Immature natural killer cell (primary cell): ENCODE data around the gene TRAF3. TPM values are rescaled to one million over a fixed set of nuclear protein-coding genes. Genes with fewer than 3 reads are reported as not detected.
"Not testable (repeated sequence)": the region's sequence is repeated elsewhere in the genome, so short reads cannot be mapped to it uniquely, and the experiment has no call there.

ENCODE experiments used
- DNase-seq, 3 donors: peaks; one replicate each; pipeline ENCODE4 v3.0.0; 2022; ENCODE audit warnings: mixed read lengths in 1 of 3
- H3K27ac Mint-ChIP-seq, 6 donors: one replicate each; pipeline ENCODE4 v1.8.0; 2020; ENCODE audit warnings: mixed read lengths in 6 of 6, mild to moderate bottlenecking in 5 of 6, inconsistent platforms in 4 of 6, moderate library complexity in 3 of 6
- H3K27me3 Mint-ChIP-seq, 3 donors: one replicate each; pipeline ENCODE4 v1.8.0; 2020 to 2021; ENCODE audit warnings: low read depth in 3 of 3, mild to moderate bottlenecking in 3 of 3, mixed read lengths in 3 of 3, moderate library complexity in 3 of 3, inconsistent platforms in 1 of 3
- H3K36me3 Mint-ChIP-seq, 3 donors: one replicate each; pipeline ENCODE4 v1.8.0; 2020; ENCODE audit warnings: mixed read lengths in 3 of 3, inconsistent platforms in 2 of 3, mild to moderate bottlenecking in 2 of 3
- H3K4me1 Mint-ChIP-seq, 2 donors: one replicate each; pipeline ENCODE4 v1.8.0; 2020; ENCODE audit warnings: inconsistent platforms in 2 of 2, mild to moderate bottlenecking in 2 of 2, mixed read lengths in 2 of 2, moderate library complexity in 1 of 2
- H3K4me3 Mint-ChIP-seq, 5 donors: one replicate each; pipeline ENCODE4 v1.8.0; 2020; ENCODE audit warnings: mild to moderate bottlenecking in 5 of 5, mixed read lengths in 5 of 5, inconsistent platforms in 3 of 5, moderate library complexity in 3 of 5
- H3K9me3 Mint-ChIP-seq, 6 donors: one replicate each; pipeline ENCODE4 v1.8.0; 2020; ENCODE audit warnings: mild to moderate bottlenecking in 6 of 6, mixed read lengths in 6 of 6, inconsistent platforms in 4 of 6, moderate library complexity in 3 of 6
- polyA plus RNA-seq, 3 donors: library from polyadenylated mRNA; unstranded; fragments of 300-500 nt; fragmentation: Illumina TruSeq; gene quantifications; one replicate each; pipeline ENCODE4 v1.2.3, GENCODE V29; 2021

TRAF3 gene
- polyA plus RNA-seq, 3 donors from 2014 or later: 9.2 to 12.8 (median 9.3) TPM

DNA sequence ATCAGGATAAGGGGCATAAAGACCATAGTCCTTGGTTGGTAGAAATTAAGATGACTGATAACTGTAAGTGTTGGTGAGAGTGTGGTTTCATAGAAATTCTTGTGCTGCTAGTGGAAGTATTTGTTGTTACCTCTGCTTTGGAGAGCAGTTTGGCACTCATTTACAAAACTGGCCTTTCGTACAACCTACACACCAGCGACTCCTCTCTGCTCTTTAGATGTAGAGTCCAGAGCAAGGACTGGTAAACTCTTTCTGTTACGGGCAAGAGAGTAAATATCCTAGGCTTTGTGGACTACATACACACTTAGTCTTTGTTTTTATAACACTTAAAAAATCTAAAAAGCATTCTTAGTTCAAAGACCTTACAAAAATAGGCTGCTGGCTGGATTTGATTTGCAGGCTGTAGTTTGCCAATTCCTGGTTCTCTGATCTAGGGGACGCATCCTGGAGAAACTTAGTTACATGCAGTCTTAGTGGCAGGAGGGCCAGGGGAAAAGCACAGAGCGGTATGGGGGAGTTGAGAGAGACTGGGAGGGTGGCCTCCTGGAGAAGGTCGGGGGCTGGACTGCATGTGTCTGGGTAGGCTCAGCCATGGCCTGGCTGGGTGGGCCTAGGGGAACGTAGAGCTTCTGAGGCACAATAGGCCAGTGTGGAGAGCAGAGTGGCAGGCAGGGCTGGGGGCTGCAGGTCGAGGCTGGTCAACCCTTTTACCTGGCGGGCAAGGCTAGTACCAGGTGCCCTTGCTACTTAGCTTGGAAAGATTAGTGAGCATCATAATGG lies 89.9 kb downstream of the TRAF3 start:
- Mint-ChIP-seq H3K27me3 (peaks cover 0 to 5% (median 4%) of the 10 kb centered on the region in 3 donors), H3K4me3 (no peak overlapping the region), H3K27ac (no peak overlapping the region), H3K4me1 (peaks cover 0 to 9% of the 10 kb centered on the region in 2 donors), H3K9me3 (peaks cover 3 to 13% (median 8%) of the 10 kb centered on the region in 6 donors), H3K36me3 (peaks cover 10 to 16% (median 14%) of the 10 kb centered on the region in 3 donors)
- DNase-seq: no peak

- peaks cover 0 to 7% of the 10 kb centered on the region in 2 donors for H3K4me1 Mint-ChIP-seq
- no peak overlapping the region for H3K4me3 Mint-ChIP-seq
- H3K9me3 Mint-ChIP-seq: peaks cover 0 to 5% (median 1%) of the 10 kb centered on the region in 6 donors
- no peak overlapping the region for H3K27ac Mint-ChIP-seq
- DNase-seq: no peak
- peaks cover 4 to 10% (median 7%) of the 10 kb centered on the region in 3 donors for H3K36me3 Mint-ChIP-seq
- peaks cover 0 to 5% (median 2%) of the 10 kb centered on the region in 3 donors for H3K27me3 Mint-ChIP-seq
Observed at GRCh38 chr14:102867826-102868580, 90.8 kb downstream of the TRAF3 start.

DNA sequence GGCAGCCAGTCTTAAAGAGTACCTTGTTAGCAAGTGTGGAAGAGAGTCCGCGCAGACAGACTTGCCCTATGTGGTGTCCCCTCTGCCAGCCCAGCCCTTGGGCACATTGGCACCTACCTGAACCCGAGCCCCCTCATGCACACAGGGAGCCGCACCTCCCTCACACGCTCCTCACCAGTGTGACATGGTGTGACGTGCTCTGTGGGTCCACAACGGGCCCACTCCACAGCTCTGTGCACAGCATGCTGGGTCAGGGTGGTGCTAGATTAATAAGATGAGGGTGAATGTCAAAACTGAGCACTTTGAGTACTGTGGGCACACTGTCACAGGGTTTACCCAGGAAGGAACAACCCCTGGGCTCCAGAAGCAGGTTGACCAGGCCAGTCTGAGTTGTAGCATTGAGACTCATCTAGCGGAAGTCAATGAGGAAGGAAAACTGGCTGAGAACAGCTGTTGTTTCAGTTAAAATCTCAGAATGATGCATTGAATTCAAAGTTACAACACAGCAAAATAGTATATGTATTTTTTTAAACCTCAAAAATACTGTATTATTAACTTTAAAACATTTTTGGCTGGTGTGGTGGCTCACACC lies 91.8 kb downstream of the TRAF3 start:
- Mint-ChIP-seq H3K36me3 (peaks cover 3 to 4% (median 3%) of the 10 kb centered on the region in 3 donors), H3K4me3 (no peak overlapping the region)

GRCh38 chr14:102870246-102870645 lies 93.0 kb downstream of the TRAF3 start:
- Mint-ChIP-seq H3K4me3 (no peak overlapping the region), H3K4me1 (peaks cover 0 to 7% of the 10 kb centered on the region in 2 donors), H3K9me3 (no peaks in the 10 kb centered on the region), H3K27me3 (peaks cover 0 to 3% (median 2%) of the 10 kb centered on the region in 3 donors), H3K27ac (no peak overlapping the region), H3K36me3 (peaks cover 3 to 4% (median 3%) of the 10 kb centered on the region in 3 donors)
- DNase-seq: no peak

More for the DNA sequence above, 91.8 kb downstream of the TRAF3 start:
- H3K27me3 Mint-ChIP-seq: peaks cover 0 to 5% (median 2%) of the 10 kb centered on the region in 3 donors
- no peaks in the 10 kb centered on the region for H3K9me3 Mint-ChIP-seq
- peaks cover 0 to 7% of the 10 kb centered on the region in 2 donors for H3K4me1 Mint-ChIP-seq
- no peak for DNase-seq
- H3K27ac Mint-ChIP-seq: no peak overlapping the region

- peaks cover 0 to 4% (median 3%) of the 10 kb centered on the region in 3 donors for H3K36me3 Mint-ChIP-seq
- DNase-seq: no peak
- H3K4me3 Mint-ChIP-seq: no peak overlapping the region
- no peaks in the 10 kb centered on the region for H3K9me3 Mint-ChIP-seq
- peaks cover 0 to 7% of the 10 kb centered on the region in 2 donors for H3K4me1 Mint-ChIP-seq
- no peak overlapping the region for H3K27ac Mint-ChIP-seq
- peaks cover 0 to 2% (median 0%) of the 10 kb centered on the region in 3 donors for H3K27me3 Mint-ChIP-seq
Observed at GRCh38 chr14:102870994-102871831, 94.0 kb downstream of the TRAF3 start.

- Mint-ChIP-seq H3K27ac (peak overlapping the region in 1 of 6 donors; percentile 82), H3K27me3 (peaks cover 0 to 2% (median 0%) of the 10 kb centered on the region in 3 donors), H3K36me3 (peaks cover 0 to 4% (median 3%) of the 10 kb centered on the region in 3 donors), H3K4me3 (no peak overlapping the region), H3K9me3 (no peaks in the 10 kb centered on the region), H3K4me1 (peaks cover 0 to 7% of the 10 kb centered on the region in 2 donors)
- peak in 2 of 3 donors; percentile 5 for DNase-seq
Observed at GRCh38 chr14:102872020-102872419, 94.8 kb downstream of the TRAF3 start.

- Mint-ChIP-seq H3K9me3 (no peaks in the 10 kb centered on the region), H3K4me3 (no peak overlapping the region), H3K27me3 (peaks cover 0 to 2% (median 0%) of the 10 kb centered on the region in 3 donors), H3K36me3 (peaks cover 0 to 4% (median 3%) of the 10 kb centered on the region in 3 donors), H3K4me1 (peaks cover 0 to 7% of the 10 kb centered on the region in 2 donors), H3K27ac (no peak overlapping the region)
- no peak for DNase-seq
Observed at GRCh38 chr14:102873131-102873530, 95.9 kb downstream of the TRAF3 start.

DNA sequence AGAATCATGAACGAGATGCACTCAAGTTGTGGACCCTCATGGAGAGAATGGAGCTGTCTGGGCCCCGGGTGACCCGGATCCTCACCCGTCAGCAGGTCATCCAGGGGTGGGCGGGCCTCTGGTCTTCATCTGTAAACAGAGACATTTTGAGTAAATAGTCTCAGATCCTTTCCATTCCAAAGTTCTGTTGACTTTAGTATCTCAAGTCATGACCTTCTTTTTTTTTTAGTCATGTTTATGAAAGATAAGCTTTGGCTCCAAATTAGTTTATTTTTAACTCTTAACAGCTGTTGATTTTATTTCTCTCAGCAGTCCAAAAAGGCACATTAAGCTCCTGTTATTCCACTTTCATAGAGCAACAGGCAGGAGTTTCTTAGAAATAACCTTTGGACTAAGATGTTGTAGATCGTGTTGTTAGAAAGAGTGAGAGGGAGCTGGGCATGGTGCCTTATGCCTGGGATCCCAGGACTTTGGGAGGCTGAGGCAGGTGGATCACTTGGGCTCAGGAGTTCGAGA lies 96.4 kb downstream of the TRAF3 start:
- Mint-ChIP-seq H3K36me3 (peaks cover 0 to 4% (median 3%) of the 10 kb centered on the region in 3 donors), H3K27me3 (peaks cover 0 to 2% (median 0%) of the 10 kb centered on the region in 3 donors), H3K4me3 (no peak overlapping the region), H3K4me1 (peaks cover 0 to 7% of the 10 kb centered on the region in 2 donors), H3K9me3 (no peaks in the 10 kb centered on the region), H3K27ac (no peak overlapping the region)
- DNase-seq: no peak

- Mint-ChIP-seq H3K4me1 (peaks cover 0 to 7% of the 10 kb centered on the region in 2 donors), H3K9me3 (no peaks in the 10 kb centered on the region), H3K27me3 (peaks cover 0 to 2% (median 0%) of the 10 kb centered on the region in 3 donors), H3K36me3 (peaks cover 0 to 4% (median 0%) of the 10 kb centered on the region in 3 donors), H3K27ac (no peak overlapping the region), H3K4me3 (no peak overlapping the region)
- DNase-seq: no peak
Observed at GRCh38 chr14:102875652-102876051, 98.4 kb downstream of the TRAF3 start.

DNA sequence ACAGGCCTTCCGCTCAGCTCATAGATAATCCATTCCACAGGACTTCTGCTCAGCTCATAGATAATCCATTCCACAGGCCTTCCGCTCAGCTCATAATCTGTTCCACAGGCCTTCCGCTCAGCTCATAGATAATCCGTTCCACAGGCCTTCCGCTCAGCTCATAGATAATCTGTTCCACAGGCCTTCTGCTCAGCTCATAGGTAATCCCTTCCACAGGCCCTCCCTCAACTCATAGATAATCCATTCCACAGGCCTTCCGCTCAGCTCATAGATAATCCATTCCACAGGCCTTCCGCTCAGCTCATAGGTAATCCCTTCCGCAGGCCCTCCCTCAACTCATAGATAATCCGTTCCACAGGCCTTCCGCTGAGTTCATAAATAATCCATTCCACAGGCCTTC lies 100.3 kb downstream of the TRAF3 start:
- H3K4me3 Mint-ChIP-seq, H3K27me3 Mint-ChIP-seq, H3K36me3 Mint-ChIP-seq, H3K4me1 Mint-ChIP-seq, H3K27ac Mint-ChIP-seq, DNase-seq, H3K9me3 Mint-ChIP-seq: not testable (repeated sequence)

- Mint-ChIP-seq H3K36me3 (peaks cover 0 to 14% (median 4%) of the 10 kb centered on the region in 3 donors), H3K27ac (no peak overlapping the region), H3K4me3 (no peak overlapping the region), H3K27me3 (no peaks in the 10 kb centered on the region), H3K9me3 (no peaks in the 10 kb centered on the region), H3K4me1 (no peaks in the 10 kb centered on the region)
- DNase-seq: no peak
Observed at GRCh38 chr14:102878174-102878969, 101.1 kb downstream of the TRAF3 start.

DNA sequence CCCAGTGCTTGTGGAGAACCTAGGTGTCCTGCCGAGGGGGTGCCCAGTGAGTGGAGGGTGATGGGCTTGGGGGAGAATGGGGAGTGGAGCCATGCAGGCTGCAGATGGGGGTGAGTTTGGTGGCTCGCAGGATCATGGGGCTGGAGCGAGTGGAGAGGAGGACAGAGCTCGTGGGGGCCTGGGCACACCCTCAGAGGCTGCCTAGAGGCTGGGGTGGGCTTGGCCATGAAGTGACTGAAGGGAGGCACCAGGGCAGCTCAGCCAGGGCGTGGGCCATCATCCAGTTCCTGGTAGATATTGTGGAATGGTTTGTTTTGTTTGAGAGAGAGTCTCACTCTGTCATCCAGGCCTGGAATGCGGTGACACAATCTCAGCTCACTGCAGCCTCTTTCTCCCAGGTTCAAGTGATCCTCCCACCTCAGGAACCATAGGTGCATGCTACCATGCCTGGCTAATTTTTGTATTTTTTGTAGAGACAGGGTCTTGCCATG lies 101.8 kb downstream of the TRAF3 start:
- no peak overlapping the region for H3K4me3 Mint-ChIP-seq
- peaks cover under 1 to 15% (median 5%) of the 10 kb centered on the region in 3 donors for H3K36me3 Mint-ChIP-seq
- H3K4me1 Mint-ChIP-seq: no peaks in the 10 kb centered on the region
- H3K27me3 Mint-ChIP-seq: no peaks in the 10 kb centered on the region
- no peak for DNase-seq
- H3K27ac Mint-ChIP-seq: no peak overlapping the region
- H3K9me3 Mint-ChIP-seq: no peaks in the 10 kb centered on the region
